Amygdala (tissue), 56 donors: ENCODE results near the gene GAREM2.
A peak's percentile ranks its signal among the peaks of the same experiment; 100 is the strongest.

ENCODE experiments used
- DNase-seq, 56 donors: peaks; one replicate each; lab custom pipeline; 2025; lab: John Stamatoyannopoulos, UW

GAREM2 gene

GRCh38 chr2:26185954-26186770 is 13.3 kb downstream of the GAREM2 start:
- no peak for DNase-seq

DNA sequence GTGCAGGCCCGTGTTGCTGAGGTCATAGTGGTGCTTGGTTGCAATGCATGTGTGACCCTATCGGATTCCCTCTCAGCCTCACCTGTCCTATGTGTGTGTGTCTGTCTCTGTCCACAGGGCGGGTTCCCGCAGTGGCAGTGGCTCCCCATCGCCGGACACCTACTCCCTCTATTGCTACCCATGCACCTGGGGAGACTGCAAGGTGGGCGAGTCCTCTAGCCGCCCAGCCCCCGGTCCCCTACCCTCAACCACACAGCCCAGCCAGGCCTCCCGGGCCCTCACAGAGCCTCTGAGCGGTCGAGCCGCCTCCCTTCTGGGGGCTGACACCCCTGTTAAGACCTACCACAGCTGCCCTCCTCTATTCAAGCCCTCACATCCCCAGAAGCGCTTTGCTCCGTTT is 14.2 kb downstream of the GAREM2 start:
- DNase-seq, result no peak

DNA sequence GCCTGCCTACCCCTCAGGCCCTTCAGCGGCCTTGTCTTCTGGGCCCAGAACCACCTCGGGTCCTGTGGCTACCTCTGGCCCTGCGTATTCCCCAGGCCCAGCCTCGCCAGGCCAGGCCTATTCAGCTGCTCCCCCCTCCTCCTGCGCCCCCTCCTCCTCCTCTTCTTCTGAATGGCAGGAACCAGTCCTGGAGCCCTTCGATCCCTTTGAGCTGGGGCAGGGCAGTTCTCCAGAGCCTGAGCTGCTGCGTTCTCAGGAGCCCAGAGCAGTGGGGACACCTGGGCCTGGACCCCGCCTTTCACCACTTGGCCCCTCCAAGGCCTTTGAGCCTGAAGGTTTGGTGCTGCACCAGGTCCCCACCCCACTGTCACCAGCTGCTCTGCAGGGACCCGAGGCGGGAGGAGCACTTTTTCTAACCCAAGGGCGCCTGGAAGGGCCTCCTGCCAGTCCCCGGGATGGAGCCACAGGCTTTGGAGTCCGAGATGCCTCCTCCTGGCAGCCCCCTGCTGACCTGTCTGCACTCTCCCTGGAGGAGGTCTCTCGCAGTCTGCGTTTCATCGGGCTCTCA is 14.7 kb downstream of the GAREM2 start:
- DNase-seq, result no peak

GRCh38 chr2:26189123-26189522 is 16.2 kb downstream of the GAREM2 start:
- DNase-seq, result no peak

- DNase-seq, result peak in 4 of 56 donors; percentile 31 to 42 (median 33)
Observed at GRCh38 chr2:26189751-26190150, 16.9 kb downstream of the GAREM2 start.

DNA sequence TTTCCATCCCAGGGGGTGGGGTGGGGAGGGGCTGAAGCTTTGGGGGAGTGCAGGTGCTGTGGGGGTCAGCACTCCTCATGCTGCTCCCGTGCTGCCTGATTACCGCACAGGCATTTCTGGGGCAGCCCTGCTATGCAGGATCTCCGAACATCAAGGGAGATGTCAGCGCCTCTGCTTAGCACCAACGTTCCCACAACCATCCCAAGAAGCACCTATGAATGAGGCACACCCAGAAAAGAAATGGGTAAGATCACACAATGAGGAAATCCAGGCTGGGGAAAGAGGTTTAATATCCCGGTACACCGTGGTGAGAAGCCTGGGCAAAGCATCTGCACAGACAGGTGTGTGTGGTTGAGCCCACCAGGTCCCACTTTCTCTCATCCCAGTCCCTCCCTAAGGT is 17.5 kb downstream of the GAREM2 start:
- no peak for DNase-seq

DNA sequence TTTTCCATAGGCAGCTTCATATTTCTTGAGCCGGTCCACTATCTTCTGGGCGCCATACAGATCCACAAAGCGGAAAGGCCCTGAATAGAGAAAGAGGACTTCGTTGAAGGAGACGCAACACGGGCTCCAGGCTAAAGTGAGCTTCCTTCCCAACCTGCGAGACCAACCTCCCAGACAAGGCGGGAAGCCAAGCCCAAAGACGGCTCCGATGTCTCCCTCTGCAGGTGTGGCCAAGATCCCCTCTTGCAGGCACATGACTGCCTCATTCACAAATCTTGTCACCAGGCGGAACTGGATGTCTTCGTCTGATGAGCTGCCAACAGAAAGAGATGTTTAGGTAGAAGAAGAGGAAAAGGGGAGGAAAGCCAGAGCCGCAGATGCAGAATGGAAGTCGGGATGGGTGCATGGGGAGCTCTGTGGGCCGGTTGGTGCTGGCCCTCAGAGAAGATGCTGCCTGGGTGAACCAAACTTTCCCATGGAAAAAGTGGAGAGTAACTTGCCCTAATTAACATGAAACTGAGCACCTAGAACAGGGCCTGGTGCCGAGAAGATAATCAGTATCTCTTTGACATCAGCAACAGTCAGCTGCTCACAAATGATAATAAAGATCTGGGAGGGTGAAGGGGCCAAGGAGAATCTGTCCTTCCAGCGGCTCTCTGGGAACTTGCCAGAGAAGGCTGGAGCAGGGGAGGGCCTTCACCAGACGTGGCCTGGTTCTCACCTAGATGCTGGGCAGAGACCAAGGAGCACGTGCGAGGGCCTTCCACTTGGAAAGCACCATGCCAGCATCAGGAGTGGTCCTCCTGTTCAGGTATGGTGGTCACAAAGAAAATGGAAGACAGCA is 18.6 kb downstream of the GAREM2 start:
- DNase-seq, result no peak

- no peak for DNase-seq
Observed at GRCh38 chr2:26193578-26194231, 20.8 kb downstream of the GAREM2 start.

DNA sequence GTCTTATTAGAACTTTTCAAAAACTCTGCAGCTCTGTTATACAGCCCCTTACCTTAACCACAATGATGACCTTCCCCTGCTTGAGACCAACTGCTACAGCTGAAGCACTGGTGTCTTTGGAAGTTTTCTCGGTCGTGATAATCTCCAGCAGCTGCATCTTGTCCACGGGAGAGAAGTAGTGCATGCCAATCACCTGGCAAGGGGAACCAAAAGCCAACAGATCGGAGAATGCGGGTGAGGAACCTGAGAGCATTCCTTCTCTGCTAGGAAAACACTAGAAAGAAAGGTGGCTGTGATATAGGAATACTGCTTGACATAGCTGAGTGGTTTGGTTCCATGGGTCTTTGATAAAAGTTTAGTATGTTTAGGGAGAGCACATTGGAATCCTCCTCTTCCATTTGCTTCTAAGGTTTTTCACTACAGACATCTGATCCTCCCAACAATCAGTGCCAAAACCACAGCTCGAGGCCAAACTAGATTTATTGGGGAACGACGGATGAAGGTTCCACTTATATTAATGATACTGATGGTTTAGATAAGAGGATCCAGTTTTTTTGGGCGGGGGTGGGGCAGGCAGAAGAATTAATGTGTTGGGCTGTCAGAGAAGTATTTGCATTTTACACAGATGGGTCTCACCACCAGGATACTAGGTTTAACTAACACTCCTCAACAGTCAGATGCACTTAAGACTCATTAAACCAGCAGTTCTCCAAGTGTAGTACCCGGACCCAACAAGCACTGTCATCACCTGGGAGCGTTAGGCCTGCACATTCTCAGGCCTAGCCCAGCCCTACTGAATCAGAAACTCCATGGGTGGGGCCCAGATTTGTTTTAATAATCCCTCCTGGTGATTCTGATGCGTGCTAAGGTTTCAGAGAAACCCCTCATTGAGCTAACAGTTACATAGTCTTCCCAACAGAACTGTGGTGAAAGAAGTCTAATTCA is 22.4 kb downstream of the GAREM2 start:
- no peak for DNase-seq

DNA sequence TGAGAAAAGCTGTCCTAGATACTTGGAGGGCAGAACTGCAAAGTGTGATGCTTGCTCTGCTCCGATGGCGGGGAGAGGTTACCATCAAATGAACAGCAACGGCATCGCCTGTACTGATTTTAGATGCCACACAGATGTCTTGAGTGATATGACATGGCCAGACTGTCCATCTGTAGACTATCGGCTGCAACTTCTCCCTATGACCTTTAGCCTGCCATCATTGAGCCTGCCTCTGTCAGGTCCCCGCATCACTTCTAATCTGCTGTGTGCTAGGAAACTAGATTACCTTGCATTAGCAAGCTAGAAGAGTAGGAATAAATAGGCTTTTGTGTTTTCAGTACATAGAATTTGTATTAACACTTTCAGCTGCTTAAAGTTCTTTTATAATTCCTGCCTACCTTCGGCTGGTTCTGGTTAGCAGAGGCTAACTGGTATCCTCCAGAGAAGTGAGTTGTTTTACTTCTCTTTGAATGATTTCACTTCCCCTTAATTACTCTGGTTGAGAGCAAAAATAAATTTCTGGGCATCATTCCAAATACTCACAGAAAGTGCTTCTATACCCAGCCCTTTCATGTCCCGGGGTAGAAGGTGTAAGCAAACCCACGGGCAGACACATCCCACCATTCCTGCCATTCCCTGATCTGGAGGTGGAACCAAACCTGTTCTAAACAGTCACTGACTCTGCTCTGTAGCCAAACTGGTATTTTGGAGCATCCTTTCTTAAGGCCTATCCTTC is 24.0 kb downstream of the GAREM2 start:
- peak in 1 of 56 donors; percentile 12 for DNase-seq

- DNase-seq, result no peak
Observed at GRCh38 chr2:26197516-26197915, 24.6 kb downstream of the GAREM2 start.

- DNase-seq, result no peak
Observed at GRCh38 chr2:26202981-26203490, 30.1 kb downstream of the GAREM2 start.

DNA sequence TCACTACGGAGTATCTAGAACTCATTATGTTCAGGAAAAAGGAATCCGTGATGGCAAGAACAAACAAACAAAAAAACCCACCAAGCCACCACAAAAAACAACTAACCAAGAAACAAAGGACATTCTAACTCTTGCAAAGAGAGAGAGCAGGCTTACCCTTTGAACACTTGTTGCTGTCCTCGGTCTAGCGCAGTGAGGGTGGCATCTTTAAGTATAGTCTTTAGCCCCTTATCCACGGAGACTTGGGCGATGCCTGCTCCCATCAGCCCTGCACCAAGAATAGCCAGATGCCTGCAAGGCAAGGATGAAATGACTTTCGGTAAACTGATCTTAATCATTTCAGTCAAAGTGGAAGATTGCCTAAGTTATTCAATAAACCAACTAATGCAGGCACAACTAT is 31.0 kb downstream of the GAREM2 start:
- DNase-seq, result no peak

DNA sequence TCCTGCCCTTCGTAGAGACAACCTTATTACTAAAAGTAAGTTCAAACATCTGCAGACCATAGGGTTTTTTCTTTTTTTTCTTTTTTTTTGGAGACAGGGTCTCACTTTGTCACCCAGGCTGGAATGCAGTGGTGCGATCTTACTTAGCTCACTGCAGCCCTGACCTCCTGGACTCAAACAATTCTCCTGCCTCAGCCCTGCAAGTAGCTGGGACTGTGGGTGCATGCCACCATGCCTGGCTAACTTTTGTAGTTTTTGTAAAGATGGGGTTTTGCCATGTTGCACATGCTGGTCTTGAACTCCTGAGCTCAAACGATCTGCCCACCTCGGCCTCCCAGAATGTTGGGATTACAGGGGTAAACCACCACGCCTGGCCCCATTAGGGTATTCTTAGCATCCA is 39.1 kb downstream of the GAREM2 start:
- no peak for DNase-seq

GRCh38 chr2:26214759-26215158 is 41.9 kb downstream of the GAREM2 start:
- DNase-seq, result no peak

- no peak for DNase-seq
Observed at GRCh38 chr2:26215833-26216232, 42.9 kb downstream of the GAREM2 start.

GRCh38 chr2:26216587-26216986 is 43.7 kb downstream of the GAREM2 start:
- DNase-seq, result no peak

DNA sequence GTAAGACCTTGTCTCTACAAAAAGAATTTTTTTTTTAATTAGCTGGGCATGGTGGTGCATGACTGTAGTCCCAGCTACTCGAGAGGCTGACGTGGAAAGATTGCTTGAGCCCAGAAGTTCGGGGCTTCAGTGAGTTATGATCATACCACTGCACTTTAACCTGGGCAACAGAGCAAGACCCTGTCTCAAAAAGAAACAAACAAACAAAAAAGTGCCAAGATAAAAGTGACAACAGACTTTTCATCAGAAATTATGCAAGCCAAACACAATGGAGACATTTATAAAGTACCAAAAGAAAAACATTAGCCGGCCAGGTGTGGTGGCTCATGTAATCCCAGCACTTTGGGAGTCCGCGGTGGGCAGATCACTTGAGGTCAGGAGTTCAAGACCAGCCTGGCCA is 44.8 kb downstream of the GAREM2 start:
- no peak for DNase-seq

- peak in 1 of 56 donors; percentile 8 for DNase-seq
Observed at GRCh38 chr2:26223018-26223417, 50.1 kb downstream of the GAREM2 start.
